T-helper 1 cell treated with Interleukin-12 subunit alpha and Interleukin-12 subunit beta and Interleukin-4 antibody, amounts not matched to agents 30 μg/mL and 1 μg/mL, for 36 hours (primary cell): ENCODE measurements around the gene APOL1.
"Not testable (repeated sequence)": the region's sequence is repeated elsewhere in the genome, so short reads cannot be mapped to it uniquely, and the experiment has no call there.

Experiments used
- H3K27ac Mint-ChIP-seq: one replicate; pipeline ENCODE4 v1.8.0; 2021; ENCODE audit warnings: mild to moderate bottlenecking, mixed read lengths
- H3K27me3 Mint-ChIP-seq: one replicate; pipeline ENCODE4 v1.8.0; 2021; ENCODE audit warnings: low read depth, mixed read lengths
- H3K36me3 Mint-ChIP-seq: one replicate; pipeline ENCODE4 v1.8.0; 2021; ENCODE audit warnings: low read depth, mixed read lengths
- H3K4me1 Mint-ChIP-seq: one replicate; pipeline ENCODE4 v1.8.0; 2021; ENCODE audit warnings: low read depth, mixed read lengths
- H3K4me3 Mint-ChIP-seq: one replicate; pipeline ENCODE4 v1.8.0; 2021; ENCODE audit warnings: mild to moderate bottlenecking, moderate library complexity, mixed read lengths
- H3K9me3 Mint-ChIP-seq: one replicate; pipeline ENCODE4 v1.8.0; 2021; ENCODE audit warnings: mixed read lengths

Gene APOL1

DNA sequence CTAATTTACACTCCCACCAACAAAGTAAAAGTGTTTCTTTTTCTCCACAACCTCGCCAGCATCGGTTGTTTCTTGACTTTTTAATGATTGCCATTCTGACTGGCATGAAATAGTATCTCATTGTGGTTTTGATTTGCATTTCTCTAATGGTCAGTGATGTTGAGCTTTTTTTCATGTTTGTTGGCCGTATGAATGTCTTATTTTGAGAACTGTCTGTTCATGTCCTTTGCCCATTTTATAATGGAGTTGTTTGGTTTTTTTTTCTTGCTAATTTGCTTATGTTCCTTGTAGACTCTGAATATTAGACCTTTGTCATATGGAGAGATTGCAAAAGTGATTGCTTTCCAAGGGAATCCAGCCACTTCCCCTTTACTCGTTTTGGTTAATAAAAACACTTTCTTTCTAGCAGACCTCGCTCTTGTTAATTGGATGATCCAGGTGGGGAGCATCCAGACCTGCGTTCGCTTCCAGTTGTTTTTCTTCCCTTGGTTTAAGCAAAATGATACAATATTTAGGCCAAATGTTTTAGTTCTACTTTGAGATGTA is 34.2 kb upstream of the APOL1 start:
- peaks cover 7% of the 10 kb centered on the region for H3K4me1 Mint-ChIP-seq
- H3K36me3 Mint-ChIP-seq: peaks cover 4% of the 10 kb centered on the region
- H3K27ac Mint-ChIP-seq: no peak overlapping the region
- no peak overlapping the region for H3K4me3 Mint-ChIP-seq
- H3K9me3 Mint-ChIP-seq: no peaks in the 10 kb centered on the region
- peaks cover 69% of the 10 kb centered on the region for H3K27me3 Mint-ChIP-seq

DNA sequence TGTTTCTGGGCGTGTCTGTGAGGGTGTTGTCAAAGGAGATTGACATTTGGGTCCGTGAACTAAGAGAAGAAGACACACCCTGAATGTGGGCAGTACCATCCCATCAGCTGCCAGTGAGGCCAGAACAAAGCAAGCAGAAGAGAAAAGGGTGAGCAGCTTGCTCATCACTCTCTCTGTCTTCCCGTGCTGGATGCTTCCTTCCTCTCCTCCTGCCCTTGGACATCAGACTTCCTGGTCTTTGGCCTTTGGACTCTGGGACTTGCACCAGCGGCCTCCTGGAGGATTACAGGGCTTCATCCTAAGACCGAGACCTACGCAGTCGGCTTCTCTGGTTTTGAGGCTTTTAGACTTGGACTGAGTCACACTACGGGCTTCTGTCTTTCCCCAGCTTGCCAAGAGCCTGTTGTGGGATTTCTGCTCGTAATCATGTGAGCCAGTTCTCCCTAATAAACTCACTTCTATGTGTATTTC is 32.4 kb upstream of the APOL1 start:
- Mint-ChIP-seq H3K27ac (no peak overlapping the region), H3K36me3 (peaks cover 9% of the 10 kb centered on the region), H3K27me3 (peaks cover 52% of the 10 kb centered on the region), H3K9me3 (no peaks in the 10 kb centered on the region), H3K4me3 (no peak overlapping the region), H3K4me1 (peaks cover 7% of the 10 kb centered on the region)

DNA sequence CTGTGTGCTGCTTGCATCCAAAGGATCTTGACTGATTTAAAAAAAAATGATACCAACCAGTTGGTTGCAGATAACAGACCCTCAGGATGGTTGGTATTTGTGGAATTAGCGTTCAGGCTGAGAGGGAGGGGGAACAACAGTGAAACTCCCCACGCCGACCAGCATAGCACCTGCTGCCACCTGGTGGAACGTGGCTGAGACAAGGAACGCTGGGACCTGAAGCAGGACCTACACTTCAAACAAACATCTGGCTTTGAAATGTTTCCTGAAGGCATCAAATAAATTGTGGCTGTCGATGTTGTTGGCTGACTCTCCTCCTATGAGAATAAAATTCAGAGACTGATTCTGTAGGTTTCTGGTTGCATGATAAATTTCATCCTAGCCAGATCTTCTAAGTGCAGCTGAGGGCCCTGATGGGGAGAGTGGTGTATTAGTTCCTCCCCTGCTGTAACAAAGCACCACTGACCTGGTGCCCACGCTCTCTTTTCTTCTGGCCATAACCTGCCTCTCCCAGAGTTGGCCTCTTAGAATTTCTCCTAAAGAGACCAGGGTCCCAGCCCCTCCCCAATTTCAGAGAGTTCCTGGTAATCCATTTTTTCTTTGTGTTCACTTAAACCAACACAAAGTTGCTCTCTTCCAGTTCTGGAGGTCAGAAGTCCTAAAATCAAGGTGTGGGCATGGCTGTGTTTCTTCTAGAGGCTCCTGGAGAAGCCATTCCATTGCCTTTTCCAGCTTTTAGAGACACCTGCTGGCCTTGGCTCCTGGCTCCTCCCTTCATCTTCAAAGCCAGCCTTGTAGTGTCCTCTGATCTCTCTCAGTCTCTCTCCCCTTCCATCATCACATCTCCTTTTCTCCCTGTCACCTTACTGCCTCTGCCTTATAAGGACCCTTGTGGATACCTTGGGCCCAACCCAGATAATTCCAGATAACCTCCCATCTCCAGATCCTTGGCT is 30.9 kb upstream of the APOL1 start:
- Mint-ChIP-seq H3K27me3 (peaks cover 39% of the 10 kb centered on the region), H3K4me1 (peaks cover 7% of the 10 kb centered on the region), H3K27ac (peak overlapping the region; percentile 43), H3K36me3 (peaks cover 20% of the 10 kb centered on the region), H3K9me3 (no peaks in the 10 kb centered on the region), H3K4me3 (no peak overlapping the region)

DNA sequence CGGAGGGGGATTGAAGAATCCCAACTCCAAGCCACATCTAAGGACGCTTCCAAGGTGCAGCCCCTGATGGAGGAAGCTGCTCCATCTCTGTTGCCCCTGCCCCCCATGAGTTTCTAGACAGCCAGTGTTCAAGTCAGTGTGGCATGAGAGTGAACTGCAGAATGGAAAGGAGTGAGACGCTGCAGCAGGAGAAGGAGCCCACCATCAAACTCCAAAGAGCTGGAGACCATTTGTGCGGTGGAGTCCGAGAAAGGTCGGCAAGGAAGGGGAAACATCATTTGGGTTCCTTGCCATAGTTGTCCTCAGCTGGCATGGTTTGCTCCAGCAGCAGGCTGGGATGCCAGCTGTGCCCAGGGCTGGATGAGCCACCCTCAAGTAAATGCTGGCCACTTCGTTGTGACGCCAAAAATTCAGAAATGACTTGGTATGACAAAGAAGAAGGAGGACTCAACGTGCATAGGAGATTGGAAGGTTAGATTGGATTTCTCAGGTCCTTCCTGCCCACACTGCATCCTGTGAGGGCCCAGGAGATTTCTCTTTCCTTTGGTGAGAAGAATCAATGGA is 30.0 kb upstream of the APOL1 start:
- H3K27ac Mint-ChIP-seq: no peak overlapping the region
- H3K36me3 Mint-ChIP-seq: peaks cover 24% of the 10 kb centered on the region
- H3K27me3 Mint-ChIP-seq: peaks cover 31% of the 10 kb centered on the region
- H3K4me1 Mint-ChIP-seq: peaks cover 8% of the 10 kb centered on the region
- H3K9me3 Mint-ChIP-seq: no peaks in the 10 kb centered on the region
- no peak overlapping the region for H3K4me3 Mint-ChIP-seq

DNA sequence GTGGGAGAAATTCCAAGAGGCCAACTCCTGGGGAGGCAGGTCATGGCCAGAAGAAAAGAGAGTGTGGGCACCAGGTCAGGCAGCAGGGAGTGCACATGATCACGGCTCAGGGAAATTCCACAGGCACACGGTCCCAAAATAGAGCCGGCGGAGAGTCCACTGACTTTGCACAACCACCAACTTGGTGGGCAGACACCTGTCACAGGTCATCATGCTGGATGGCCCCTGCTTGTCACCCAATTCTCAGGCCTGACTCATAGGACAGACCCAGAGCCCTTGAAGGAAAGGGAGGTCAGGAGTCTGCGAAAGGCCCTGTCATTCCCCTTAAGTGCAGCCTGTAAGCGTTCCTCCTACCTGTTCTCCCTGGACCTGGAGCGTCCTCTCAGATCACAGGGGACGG is 29.4 kb upstream of the APOL1 start:
- peaks cover 26% of the 10 kb centered on the region for H3K27me3 Mint-ChIP-seq
- H3K36me3 Mint-ChIP-seq: peaks cover 27% of the 10 kb centered on the region
- H3K4me1 Mint-ChIP-seq: peaks cover 8% of the 10 kb centered on the region
- no peak overlapping the region for H3K27ac Mint-ChIP-seq
- no peak overlapping the region for H3K4me3 Mint-ChIP-seq
- no peaks in the 10 kb centered on the region for H3K9me3 Mint-ChIP-seq

DNA sequence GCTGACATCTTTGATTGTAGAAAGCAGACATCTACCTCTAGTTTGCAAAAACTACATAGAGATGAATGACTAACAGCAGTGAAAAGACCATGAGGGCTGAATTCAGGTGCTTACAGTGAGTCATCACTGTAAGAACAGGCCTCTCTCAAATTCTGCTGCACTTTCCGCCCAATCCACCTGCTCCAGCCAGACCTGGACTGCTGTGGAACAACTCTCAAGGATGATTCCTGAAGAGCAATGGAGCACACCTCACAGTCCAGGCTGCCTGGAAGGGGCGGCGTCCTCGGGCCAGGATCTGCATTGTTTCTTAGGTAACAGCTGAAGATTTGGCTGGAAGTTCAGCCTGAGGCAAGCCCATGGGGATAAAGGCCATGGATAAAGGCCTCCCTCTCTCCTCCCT is 28.7 kb upstream of the APOL1 start:
- Mint-ChIP-seq H3K27ac (no peak overlapping the region), H3K9me3 (no peaks in the 10 kb centered on the region), H3K36me3 (peaks cover 33% of the 10 kb centered on the region), H3K4me1 (peaks cover 8% of the 10 kb centered on the region), H3K27me3 (peaks cover 18% of the 10 kb centered on the region), H3K4me3 (no peak overlapping the region)

DNA sequence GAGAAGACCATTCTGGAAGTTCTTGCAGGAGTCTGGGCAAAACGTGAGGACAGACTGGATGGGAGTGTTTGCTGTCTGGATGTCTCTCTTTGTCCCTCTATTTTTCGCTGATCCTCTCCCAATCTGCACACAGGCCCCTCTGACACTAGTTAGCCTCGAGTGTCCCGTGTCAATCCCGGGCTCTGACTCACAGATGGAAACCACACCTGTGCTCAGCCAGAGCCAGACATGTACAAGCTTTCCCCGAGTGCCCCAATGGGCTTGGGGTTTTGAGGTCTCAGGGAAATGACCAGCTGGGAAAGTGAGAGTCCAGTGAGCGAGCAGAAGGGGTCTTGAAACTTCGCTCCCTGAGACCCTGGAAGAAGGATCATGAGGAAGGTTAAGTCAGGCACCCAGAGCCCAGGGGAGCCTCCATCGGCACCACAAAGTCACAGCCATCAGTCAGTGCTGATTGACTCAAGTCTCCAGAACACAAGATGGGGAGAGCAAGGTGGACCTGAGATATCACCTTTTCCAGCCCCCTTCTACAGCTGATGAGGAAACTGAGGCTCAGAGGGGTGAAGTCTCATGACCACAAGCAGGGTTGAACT is 27.5 kb upstream of the APOL1 start:
- Mint-ChIP-seq H3K4me1 (peaks cover 8% of the 10 kb centered on the region), H3K9me3 (no peaks in the 10 kb centered on the region), H3K4me3 (no peak overlapping the region), H3K27ac (no peak overlapping the region), H3K27me3 (peaks cover 9% of the 10 kb centered on the region), H3K36me3 (peaks cover 43% of the 10 kb centered on the region)

DNA sequence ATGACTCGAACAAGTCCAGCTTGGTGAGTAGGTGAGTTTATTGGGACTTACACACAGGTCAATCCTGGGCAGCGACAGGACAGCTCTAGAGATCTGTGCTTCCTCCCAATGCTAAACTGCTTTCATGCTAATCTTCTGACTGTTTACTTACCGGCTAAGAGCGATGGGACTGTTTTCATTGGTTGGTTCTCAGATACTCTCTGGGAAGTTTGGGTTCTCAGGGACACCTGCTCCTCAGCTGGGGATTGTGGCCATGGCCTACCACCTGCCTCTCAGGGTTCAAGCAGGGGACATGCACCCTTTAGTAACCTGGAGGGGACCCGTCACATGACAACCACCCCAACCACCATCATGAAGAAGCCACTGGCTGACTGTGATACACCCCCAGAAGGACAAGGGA is 26.7 kb upstream of the APOL1 start:
- H3K27me3 Mint-ChIP-seq: peaks cover 1% of the 10 kb centered on the region
- H3K4me3 Mint-ChIP-seq: no peak overlapping the region
- no peak overlapping the region for H3K27ac Mint-ChIP-seq
- peaks cover 51% of the 10 kb centered on the region for H3K36me3 Mint-ChIP-seq
- no peaks in the 10 kb centered on the region for H3K9me3 Mint-ChIP-seq
- peaks cover 8% of the 10 kb centered on the region for H3K4me1 Mint-ChIP-seq

DNA sequence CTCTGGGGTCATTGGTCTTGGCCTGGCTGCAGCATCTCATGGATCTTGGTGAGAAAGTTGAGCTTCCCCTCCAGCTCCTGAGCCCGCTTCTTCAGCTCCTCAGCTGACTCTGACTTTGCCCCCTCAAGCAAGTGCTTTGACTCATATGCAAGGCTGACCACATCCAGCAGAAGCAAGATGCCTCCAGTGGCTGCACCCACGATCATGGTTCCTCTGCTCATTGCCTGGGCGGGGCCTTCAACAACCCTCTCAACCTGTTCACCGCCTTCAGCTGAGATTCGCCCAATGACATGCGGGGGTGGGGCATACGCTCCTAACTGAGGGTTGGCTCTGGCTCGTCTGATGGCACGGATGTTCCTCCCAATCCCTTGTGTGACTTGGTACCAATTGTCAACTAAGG is 25.5 kb upstream of the APOL1 start:
- Mint-ChIP-seq H3K36me3 (peaks cover 63% of the 10 kb centered on the region), H3K4me3 (no peak overlapping the region), H3K27ac (no peak overlapping the region), H3K4me1 (peaks cover 7% of the 10 kb centered on the region), H3K27me3 (no peaks in the 10 kb centered on the region), H3K9me3 (no peaks in the 10 kb centered on the region)

DNA sequence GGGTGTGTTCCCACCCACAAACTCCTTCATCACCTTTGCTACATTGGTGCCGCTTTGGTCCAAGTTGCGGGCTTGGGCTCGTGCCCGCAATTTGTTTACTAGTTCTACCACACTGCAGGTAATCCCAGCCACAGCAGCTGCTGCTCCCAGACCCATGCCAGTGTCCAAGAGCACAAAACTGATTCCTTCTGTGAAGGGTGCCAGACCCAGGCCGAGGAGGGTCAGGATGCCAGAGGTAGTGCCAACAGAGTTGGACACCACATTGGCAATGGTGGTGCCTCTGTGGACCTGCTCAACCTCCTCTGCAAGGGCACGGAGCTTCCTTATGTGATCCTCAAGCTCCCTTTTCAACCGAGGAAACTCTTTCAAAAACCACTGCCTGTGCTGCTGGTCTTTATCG is 25.1 kb upstream of the APOL1 start:
- no peak overlapping the region for H3K27ac Mint-ChIP-seq
- peaks cover 66% of the 10 kb centered on the region for H3K36me3 Mint-ChIP-seq

DNA sequence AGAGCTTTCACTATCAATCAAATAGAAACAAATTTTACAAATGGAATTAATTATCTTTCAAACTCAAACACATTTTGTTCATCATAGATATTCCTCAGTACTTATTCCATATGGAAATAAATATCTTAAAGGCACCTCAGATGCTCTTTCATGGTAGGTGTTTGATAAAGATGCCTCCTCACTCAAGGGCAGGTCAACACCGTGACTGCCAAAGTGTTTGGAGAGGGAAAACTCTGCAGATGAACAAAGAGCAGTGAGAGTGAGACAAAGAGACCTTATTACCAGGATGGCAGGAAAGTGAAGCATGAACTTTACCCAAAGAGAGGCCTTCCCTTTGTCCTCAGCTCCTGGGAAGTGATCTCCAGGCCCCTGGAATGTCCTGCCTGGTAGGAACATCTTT is 24.6 kb upstream of the APOL1 start:
- H3K4me3 Mint-ChIP-seq, H3K27ac Mint-ChIP-seq, H3K27me3 Mint-ChIP-seq, H3K9me3 Mint-ChIP-seq: not testable (repeated sequence)
- Mint-ChIP-seq H3K4me1 (peaks cover 12% of the 10 kb centered on the region), H3K36me3 (peaks cover 67% of the 10 kb centered on the region)

More for the DNA sequence above, 25.1 kb upstream of the APOL1 start:
- no peaks in the 10 kb centered on the region for H3K9me3 Mint-ChIP-seq
- no peaks in the 10 kb centered on the region for H3K27me3 Mint-ChIP-seq
- H3K4me1 Mint-ChIP-seq: peaks cover 8% of the 10 kb centered on the region
- H3K4me3 Mint-ChIP-seq: no peak overlapping the region

DNA sequence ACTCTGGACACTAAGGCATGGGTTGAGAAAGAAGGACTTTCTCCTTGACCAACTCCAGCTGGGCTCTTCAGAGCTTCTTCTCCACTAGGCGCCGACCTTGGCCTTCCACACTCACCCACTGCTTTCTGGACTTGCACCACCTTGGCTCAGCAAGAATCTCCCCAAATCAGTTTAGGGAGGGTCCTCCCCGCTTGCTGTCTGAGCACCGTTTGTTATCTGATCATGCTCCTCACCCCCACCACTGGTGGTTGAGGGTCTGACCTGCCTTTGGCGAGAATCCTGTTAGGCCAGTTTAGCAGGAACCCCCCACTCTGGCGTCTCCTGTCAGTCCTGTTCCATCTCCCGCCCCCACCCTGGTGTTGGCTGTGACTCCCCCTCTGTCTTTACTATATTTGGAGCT is 24.0 kb upstream of the APOL1 start:
- Mint-ChIP-seq H3K36me3 (peaks cover 73% of the 10 kb centered on the region), H3K27me3 (no peaks in the 10 kb centered on the region), H3K4me1 (peaks cover 17% of the 10 kb centered on the region), H3K27ac (no peak overlapping the region), H3K9me3 (no peaks in the 10 kb centered on the region), H3K4me3 (no peak overlapping the region)

DNA sequence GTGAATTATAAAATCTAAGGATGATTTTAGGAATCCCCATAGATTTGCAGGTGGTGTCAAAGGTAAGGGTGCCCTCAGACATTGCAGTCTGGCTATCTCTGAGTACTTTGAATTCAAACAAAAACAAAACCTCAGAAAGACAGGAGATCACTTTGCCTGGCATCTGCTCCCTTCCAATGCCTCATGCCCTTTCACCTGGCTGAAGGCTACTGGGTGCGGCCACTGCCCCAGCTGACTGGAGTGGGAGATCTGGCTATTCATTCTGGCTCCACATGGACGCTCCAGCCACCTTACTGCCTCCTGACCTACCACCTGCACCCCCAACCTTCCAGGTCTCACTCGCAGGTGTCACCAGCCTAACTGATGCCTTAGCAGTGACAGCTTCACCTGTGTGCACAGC is 23.3 kb upstream of the APOL1 start:
- H3K4me1 Mint-ChIP-seq: peaks cover 24% of the 10 kb centered on the region
- H3K36me3 Mint-ChIP-seq: peaks cover 75% of the 10 kb centered on the region
- H3K27me3 Mint-ChIP-seq, H3K4me3 Mint-ChIP-seq, H3K27ac Mint-ChIP-seq, H3K9me3 Mint-ChIP-seq: not testable (repeated sequence)

DNA sequence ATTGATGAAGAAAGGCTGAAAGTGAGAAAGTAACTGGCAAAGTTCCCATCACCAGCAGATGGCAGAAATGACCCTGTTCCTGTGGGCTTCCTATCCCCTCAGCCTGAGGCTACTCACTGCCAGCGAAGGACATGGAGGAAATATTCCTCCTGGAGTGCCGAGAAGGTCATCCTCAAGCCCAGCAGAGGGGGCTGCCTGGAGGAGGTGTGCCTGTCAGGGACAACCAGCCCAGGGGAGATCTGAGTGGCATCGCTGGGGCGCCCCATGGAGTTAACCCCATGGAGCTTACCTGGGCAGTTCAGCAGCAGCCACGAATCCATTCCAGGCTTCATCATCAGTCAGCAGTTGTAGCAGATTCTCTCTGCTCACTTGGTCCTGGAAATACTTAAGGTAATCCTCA is 21.9 kb upstream of the APOL1 start:
- not testable (repeated sequence) for H3K27me3 Mint-ChIP-seq, H3K4me3 Mint-ChIP-seq, H3K27ac Mint-ChIP-seq, H3K9me3 Mint-ChIP-seq
- peaks cover 38% of the 10 kb centered on the region for H3K4me1 Mint-ChIP-seq
- peaks cover 83% of the 10 kb centered on the region for H3K36me3 Mint-ChIP-seq
